Measurements from ENCODE around the gene NAPSA.

NAPSA gene

GRCh38 chr19:50383852-50384684, 18.6 kb upstream of the NAPSA start, which contains the start of gene POLD1:
Gene POLD1 (plus strand): TSS chr19:50384347. CDS start chr19:50398852, 14,505 bp downstream.
- DNase-seq = peak; percentile 99

GRCh38 chr19:50383001-50383851, 17.8 kb upstream of the NAPSA start:
- no peak for DNase-seq

GRCh38 chr19:50381881-50382729, 16.7 kb upstream of the NAPSA start:
- no peak for DNase-seq

- DNase-seq = no peak
Observed at GRCh38 chr19:50380751-50381151, 15.3 kb upstream of the NAPSA start.

- DNase-seq = no peak
Observed at GRCh38 chr19:50380137-50380536, 14.7 kb upstream of the NAPSA start.

- DNase-seq = no peak
Observed at GRCh38 chr19:50379602-50380001, 14.2 kb upstream of the NAPSA start.

- no peak for DNase-seq
Observed at GRCh38 chr19:50378863-50379236, 13.4 kb upstream of the NAPSA start.

- no peak for DNase-seq
Observed at GRCh38 chr19:50378169-50378862, 12.9 kb upstream of the NAPSA start.

GRCh38 chr19:50377517-50377916, 12.1 kb upstream of the NAPSA start:
- DNase-seq = no peak

- DNase-seq = peak; percentile 73 to 76
Observed at GRCh38 chr19:50377051-50377461, 11.6 kb upstream of the NAPSA start.

GRCh38 chr19:50376166-50377050, 11.0 kb upstream of the NAPSA start, which contains the start of gene NR1H2:
Gene NR1H2 (plus strand): TSS chr19:50376457. CDS start chr19:50377606, 1,149 bp downstream.
- peak; percentile 97 for DNase-seq

GRCh38 chr19:50371914-50372475, 6.6 kb upstream of the NAPSA start:
- DNase-seq = no peak

- peak; percentile 83 to 84 for DNase-seq
Observed at GRCh38 chr19:50368649-50369570, 3.5 kb upstream of the NAPSA start.

GRCh38 chr19:50362656-50363424, 2.6 kb downstream of the NAPSA start:
- no peak for DNase-seq

GRCh38 chr19:50362030-50362412, 3.4 kb downstream of the NAPSA start:
- DNase-seq = no peak

- peak; percentile 29 to 47 for DNase-seq
Observed at GRCh38 chr19:50361290-50362029, 4.0 kb downstream of the NAPSA start.

GRCh38 chr19:50359328-50359818, 6.1 kb downstream of the NAPSA start:
- DNase-seq = peak in 1 of 2 donors; percentile 34
